Measurements from ENCODE around the gene ASPHD1. TPM values are rescaled to one million over a fixed set of nuclear protein-coding genes. Genes with fewer than 3 reads are reported as not detected.

Gene ASPHD1
- total and polyA plus RNA-seq, 2 of the 8 experiments (the other 6 are each of a cell fraction or from before 2014, with no cell fraction given): 14.5 to 18.6 TPM

GRCh38 chr16:29905668-29906067 is 5.4 kb downstream of the ASPHD1 start:
- FAIRE-seq: no peak
- H3K79me1 ChIP-seq (ENCODE audit: low read depth, low read length): 0 out of 2 replicates have a peak, but pooled peaks cover 2% of the 10 kb centered on the region
- no peak overlapping the region for H2BK120ac ChIP-seq (replicated peaks; ENCODE audit: low read depth, low read length)
- H3K9me3 ChIP-seq (ENCODE audit: insufficient read depth in 2 of 2, low read depth in 1 of 2, low read length in 1 of 2): no peaks in the 10 kb centered on the region
- H3K4me3 ChIP-seq (ENCODE audit: extremely low read depth in 1 of 4, insufficient read depth in 2 of 4, low read depth in 3 of 4, low read length in 4 of 4): no peak overlapping the region
- no peak overlapping the region for H3K56ac ChIP-seq (replicated peaks; ENCODE audit: insufficient read length, low read depth, low read length)
- no peak overlapping the region for H2BK15ac ChIP-seq (ENCODE audit: low read length)
- CTCF ChIA-PET (ENCODE audit: partially characterized antibody): no interaction called here
- H3K4me2 ChIP-seq (ENCODE audit: insufficient read depth in 1 of 2, low read depth in 2 of 2, low read length in 2 of 2): no peak overlapping the region
- POLR2A ChIA-PET (ENCODE audit: partially characterized antibody): no interaction called here
- TF ChIP-seq TCF12 (IDR thresholded peaks at IDR 0.05; ENCODE audit: low read depth, low read length) (no peak), SIRT6 (IDR thresholded peaks at IDR 0.05; ENCODE audit: low read length) (no peak), TAF7 (optimal IDR thresholded peaks at IDR 0.05; ENCODE audit: borderline replicate concordance, low read depth, low read length) (no peak), TBP (IDR thresholded peaks at IDR 0.05; ENCODE audit: low read depth, low read length) (no peak), SIN3A (conservative IDR thresholded peaks at IDR 0.05 in 1 of 2, IDR thresholded peaks at IDR 0.05 in 1 of 2; ENCODE audit: low read depth in 1 of 2, low read length in 2 of 2) (no peak), SIX5 (IDR thresholded peaks at IDR 0.05; ENCODE audit: low read depth, low read length) (no peak), FOSL1 (IDR thresholded peaks at IDR 0.05; ENCODE audit: insufficient read depth, low read depth, low read length) (no peak), SAP30 (IDR thresholded peaks at IDR 0.05; ENCODE audit: insufficient read depth, insufficient replicate concordance, low read length) (no peak), BACH1 (IDR thresholded peaks at IDR 0.05; ENCODE audit: low read length) (no peak), ASH2L (IDR thresholded peaks at IDR 0.05; ENCODE audit: low read length) (no peak), EGR1 (IDR thresholded peaks at IDR 0.05; ENCODE audit: borderline replicate concordance, low read depth, low read length) (no peak), SP1 (IDR thresholded peaks at IDR 0.05; ENCODE audit: low read depth, low read length) (no peak), TEAD4 (IDR thresholded peaks at IDR 0.05; ENCODE audit: low read depth, low read length) (no peak), KDM5A (IDR thresholded peaks at IDR 0.05; ENCODE audit: low read length) (no peak), JUND (IDR thresholded peaks at IDR 0.05; ENCODE audit: low read length) (no peak), BRCA1 (IDR thresholded peaks at IDR 0.05; ENCODE audit: low read depth, low read length) (no peak), YY1 (IDR thresholded peaks at IDR 0.05; ENCODE audit: low read depth, low read length) (no peak)
- no peak overlapping the region for H2BK12ac ChIP-seq (ENCODE audit: low read depth, low read length)
- H2BK20ac ChIP-seq (ENCODE audit: low read length): no peak overlapping the region
- peaks cover 0 to 4% (median 0%) of the 10 kb centered on the region in 4 experiments; a peak in 2 of 8 replicates for H3K36me3 ChIP-seq (ENCODE audit: control insufficient read depth in 2 of 4, insufficient read depth in 4 of 4, low read length in 3 of 4)
- H4K20me1 ChIP-seq (replicated peaks in 1 of 2; ENCODE audit: control insufficient read depth in 1 of 2, insufficient read depth in 2 of 2, low read length in 2 of 2): no peaks in the 10 kb centered on the region
- H4K8ac ChIP-seq (ENCODE audit: extremely low read depth, insufficient read depth, low read length): no peak overlapping the region
- H3K27ac ChIP-seq (ENCODE audit: low read depth, low read length): no peak overlapping the region
- no peak for DNase-seq (ENCODE audit: low read depth in 1 of 2, low spot score in 2 of 2)
- no peak overlapping the region for H2AFZ ChIP-seq (ENCODE audit: low read length)
- H3K4me1 ChIP-seq (replicated peaks in 1 of 4; ENCODE audit: control insufficient read depth in 3 of 4, insufficient read depth in 4 of 4, low read length in 3 of 4): peaks cover 0 to 6% (median 0%) of the 10 kb centered on the region in 4 experiments; a peak in 4 of 7 replicates
- H4K91ac ChIP-seq (replicated peaks; ENCODE audit: insufficient read length, low read length): no peak overlapping the region
- no peak overlapping the region for H2AK5ac ChIP-seq (ENCODE audit: low read depth, low read length)
- H3K23me2 ChIP-seq (ENCODE audit: low read depth, low read length): peaks cover 8% of the 10 kb centered on the region; the same call in 1 of the 2 replicates
- H3K9ac ChIP-seq (replicated peaks in 1 of 4; ENCODE audit: extremely low read depth in 1 of 4, low read depth in 3 of 4, low read length in 3 of 4): no peak overlapping the region
- no peak overlapping the region for H4K5ac ChIP-seq (ENCODE audit: insufficient read length, low read depth, low read length)
- no peaks in the 10 kb centered on the region for H3K27me3 ChIP-seq (replicated peaks in 1 of 4; ENCODE audit: control insufficient read depth in 3 of 4, extremely low read depth in 1 of 4, insufficient read depth in 3 of 4, low read length in 3 of 4)
- 96% methylated on average over 11 of the region's 13 CpGs; no CpG with 5 or more reads in 1 of the 2 experiments for WGBS, 2 experiments (ENCODE audit: extremely low coverage in 1 of 2, insufficient coverage in 1 of 2, insufficient read length in 1 of 2, insufficient replicate concordance in 2 of 2, low coverage in 1 of 2, low lambda C conversion rate in 2 of 2, missing lambda C conversion rate in 1 of 2)
- no peak overlapping the region for H3K18ac ChIP-seq (ENCODE audit: extremely low read depth, low read length)
- no peak overlapping the region for H2BK5ac ChIP-seq (ENCODE audit: low read depth, low read length)
- no peak overlapping the region for H3K4ac ChIP-seq (replicated peaks; ENCODE audit: insufficient read length, low read depth, low read length)
- H3K23ac ChIP-seq (ENCODE audit: insufficient read length): no peak overlapping the region
- no peaks in the 10 kb centered on the region for H3K79me2 ChIP-seq (ENCODE audit: control insufficient read depth in 1 of 2, insufficient read depth in 2 of 2, low read length in 2 of 2)
- H3K14ac ChIP-seq (ENCODE audit: insufficient read length): no peak overlapping the region

All from H1 (cell line).